Measurements from ENCODE around the gene OPN1MW.
"Not testable (repeated sequence)": the region's sequence is repeated elsewhere in the genome, so short reads cannot be mapped to it uniquely, and the experiment has no call there.

Gene OPN1MW

DNA sequence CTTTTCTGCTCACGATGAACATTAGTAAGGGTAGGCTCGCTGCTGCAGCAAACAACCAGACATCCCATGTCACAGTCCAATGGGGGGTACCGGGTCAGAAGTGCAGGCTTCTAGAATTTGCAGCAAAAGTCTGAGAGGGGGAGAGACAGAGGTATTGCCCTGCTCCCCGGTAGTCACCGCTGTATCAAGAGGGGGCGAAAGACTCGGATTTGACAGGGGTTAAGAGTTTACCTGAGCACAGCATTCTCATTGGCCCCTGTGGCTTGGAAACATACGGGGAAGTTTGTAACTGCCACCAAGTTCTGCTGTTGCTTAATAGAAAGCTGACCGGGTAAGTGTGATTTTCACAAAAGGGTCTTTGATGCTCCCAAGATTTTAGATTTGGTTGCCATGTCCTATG lies 28.7 kb downstream of the OPN1MW start:
- DNase-seq (ENCODE audit: low spot score): not testable (repeated sequence)

GRCh38 chrX:154211499-154211898 lies 29.1 kb downstream of the OPN1MW start:
- not testable (repeated sequence) for DNase-seq (ENCODE audit: low spot score)

GRCh38 chrX:154219456-154219855 lies 37.1 kb downstream of the OPN1MW start, which contains the start of gene OPN1MW2:
Gene OPN1MW2, plus strand, starts transcription at chrX:154219756. Its CDS starts 60 bp downstream, at chrX:154219816.
- not testable (repeated sequence) for DNase-seq (ENCODE audit: low spot score)

DNA sequence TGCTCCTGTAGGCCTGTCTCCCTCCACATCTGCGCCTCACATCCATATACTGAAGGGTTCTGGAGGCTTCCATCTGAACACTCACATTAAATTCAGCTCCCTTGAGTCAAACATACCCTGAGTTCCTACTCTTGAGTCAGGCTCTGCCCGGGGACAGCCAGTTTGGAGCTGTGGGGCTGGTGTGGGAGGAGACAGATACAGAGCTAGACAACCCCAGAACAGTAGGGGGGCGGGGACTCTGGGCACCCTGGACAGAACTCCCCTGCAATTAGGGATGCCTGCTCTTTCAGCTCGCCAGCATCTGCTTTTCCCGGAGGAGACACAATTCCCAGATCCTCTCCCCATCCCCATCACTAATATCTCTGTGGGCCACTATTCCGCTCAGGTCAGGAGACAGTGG lies 42.9 kb downstream of the OPN1MW start:
- not testable (repeated sequence) for DNase-seq (ENCODE audit: low spot score)

DNA sequence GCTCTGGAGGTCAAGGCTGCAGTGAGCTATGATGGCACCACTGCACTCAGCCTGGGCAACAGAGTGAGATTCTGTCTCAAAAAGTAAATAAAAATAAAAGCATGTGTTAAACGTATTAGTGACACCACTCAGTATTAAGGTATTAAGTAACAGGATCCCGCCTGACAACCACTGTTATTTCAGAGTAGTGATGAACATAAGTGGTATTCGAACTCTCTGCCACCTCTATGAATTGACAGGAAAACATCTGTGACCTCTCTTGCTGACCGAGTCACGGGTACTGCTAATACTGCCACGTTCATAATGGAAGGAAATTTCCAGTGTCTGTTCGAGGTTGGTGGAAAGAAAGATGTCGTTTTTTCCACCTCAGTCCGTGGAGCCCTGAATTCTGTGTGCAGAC lies 44.3 kb downstream of the OPN1MW start:
- not testable (repeated sequence) for DNase-seq (ENCODE audit: low spot score)

- DNase-seq (ENCODE audit: low spot score): not testable (repeated sequence)
Observed at GRCh38 chrX:154231443-154231842, 49.0 kb downstream of the OPN1MW start.

GRCh38 chrX:154233620-154234019 lies 51.2 kb downstream of the OPN1MW start:
- DNase-seq (ENCODE audit: low spot score): not testable (repeated sequence)

- not testable (repeated sequence) for DNase-seq (ENCODE audit: low spot score)
Observed at GRCh38 chrX:154238939-154239559, 56.7 kb downstream of the OPN1MW start.

DNA sequence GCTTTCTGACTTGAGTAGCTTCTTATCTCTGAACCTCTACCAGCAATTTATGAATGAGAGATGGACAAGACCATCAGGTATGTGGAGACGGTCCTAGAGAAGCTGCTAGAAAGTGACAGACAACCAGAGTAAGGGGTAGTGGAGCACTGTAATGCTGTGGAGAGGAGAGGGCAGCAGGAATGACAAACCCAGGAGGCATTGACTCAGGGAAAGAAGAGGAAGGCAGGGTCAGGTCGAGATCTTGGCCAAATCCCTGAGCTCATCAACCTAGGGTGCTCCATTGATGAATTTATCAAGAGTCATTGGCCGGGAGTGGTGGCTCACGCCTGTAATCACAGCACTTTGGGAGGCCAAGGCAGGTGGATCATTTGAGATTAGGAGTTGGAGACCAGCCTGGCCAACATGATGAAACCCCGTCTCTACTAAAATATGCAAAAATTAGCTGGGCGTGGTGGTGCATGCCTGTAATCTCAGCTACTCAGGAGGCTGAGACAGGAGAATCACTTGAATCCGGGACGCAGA lies 57.6 kb downstream of the OPN1MW start:
- not testable (repeated sequence) for DNase-seq (ENCODE audit: low spot score)
